SK-N-SH treated with all-trans-retinoic acid at 6 μM for 48 hours (cell line): ENCODE measurements around the gene NSG1.

ENCODE experiments used
- CREB5 ChIP-seq: fragments of 250-450 bp; sonication (Bioruptor Pico); IDR thresholded peaks from 2 replicates; pipeline ENCODE4 v1.5.1; 2020; ENCODE audit warnings: low read depth, mild to moderate bottlenecking, moderate library complexity
- CSRNP3 ChIP-seq: fragments of 250-450 bp; sonication (Bioruptor Pico); IDR thresholded peaks from 2 replicates; pipeline ENCODE4 v1.5.1; 2021; ENCODE audit warnings: mild to moderate bottlenecking, moderate library complexity
- ISL1 ChIP-seq: fragments of 250-450 bp; sonication (Bioruptor Pico); IDR thresholded peaks from 2 replicates; pipeline ENCODE4 v2.1.2; 2022; ENCODE audit warnings: mild to moderate bottlenecking, moderate library complexity
- SNAI2 ChIP-seq: fragments of 250-450 bp; sonication (Bioruptor Pico); IDR thresholded peaks from 2 replicates; pipeline ENCODE4 v1.5.0; 2020; ENCODE audit warnings: mild to moderate bottlenecking, moderate library complexity
- ZFP3 ChIP-seq: fragments of 250-450 bp; sonication (Bioruptor Pico); IDR thresholded peaks from 2 replicates; pipeline ENCODE4 v1.5.0; 2020; ENCODE audit warnings: mild to moderate bottlenecking, moderate library complexity
- ZFP30 ChIP-seq: fragments of 450-650 bp; formaldehyde crosslinking; IDR thresholded peaks from 2 replicates; pipeline ENCODE4 v1.5.0; 2022; ENCODE audit warnings: mild to moderate bottlenecking, moderate library complexity

GRCh38 chr4:4358093-4358854 is 28.6 kb upstream of the NSG1 start:
- TF ChIP-seq ISL1 (no peak), ZFP30 (no peak), CSRNP3 (CRISPR knock-in tag) (no peak), ZFP3 (no peak), CREB5 (CRISPR knock-in tag) (no peak), SNAI2 (CRISPR knock-in tag) (no peak)
